K562 (cell line): ENCODE measurements around the gene AFAP1. TPM values are rescaled to one million over a fixed set of nuclear protein-coding genes. Genes with fewer than 3 reads are reported as not detected.

Experiments
- ATAC-seq: fragments of 200-7000 bp; cut with Tn5 transposase; 3 replicates; pipeline ENCODE4 v1.9.1; 2020; ENCODE audit warnings: moderate library complexity
- BruUV-seq: library from RNA; stranded (reverse); fragments of 400-500 nt; replicated peaks from 2 replicates; lab custom pipeline; 2021; lab: Mats Ljungman, UMichigan
- CTCF ChIA-PET: fragments of 300-600 bp; formaldehyde crosslinking; extraction: SDS; loops from one replicate; lab custom pipeline; 2021; ENCODE audit warnings: low intra/inter-chr PET ratio; lab: Yijun Ruan, JAX
- POLR2A ChIA-PET: fragments of 300-600, 350-650 bp; sonication (Branson Sonifier 250); formaldehyde crosslinking; extraction: SDS; loops from one replicate; lab custom pipeline; 2021; ENCODE audit warnings: antibody characterized with exemption, inconsistent platforms; lab: Yijun Ruan, JAX
- DNase-seq, 4 experiments: peaks; one replicate each; pipeline versions ENCODE4 v3.0.0 to v3.0.0-alpha.2; 2011 to 2018; ENCODE audit warnings: low spot score in 3 of 4, mixed read lengths in 3 of 4; ENCODE audit errors: extremely low read depth in 1 of 4
- FAIRE-seq: peaks from 2 replicates; lab custom pipeline; 2011; peaks lifted over from hg19 to GRCh38; lab: Jason Lieb, UNC
- H2AFZ ChIP-seq: 2 replicates; pipeline ENCODE4 v1.6.0; 2011; ENCODE audit warnings: low read depth, low read length, control low read depth, inconsistent platforms
- H3K27ac ChIP-seq: fragments of 200-600 bp; 3 replicates; pipeline ENCODE4 v1.8.0; 2011; ENCODE audit warnings: low read depth, mild to moderate bottlenecking, control low read depth, inconsistent platforms, low read length, moderate library complexity, mixed read lengths; ENCODE audit errors: extremely low read depth
- H3K27me3 ChIP-seq, 2 experiments: fragments of 300-600 bp in 1 of 2; 2 replicates in 1 of 2; 3 replicates in 1 of 2; pipeline versions ENCODE4 v1.6.0 to v1.8.0; 2011; ENCODE audit warnings: inconsistent platforms in 2 of 2, low read length in 2 of 2, mild to moderate bottlenecking in 1 of 2, mixed read lengths in 1 of 2, moderate library complexity in 1 of 2; ENCODE audit not compliant: control insufficient read depth in 2 of 2, insufficient read depth in 2 of 2
- H3K36me3 ChIP-seq: fragments of 300-600 bp; 3 replicates; pipeline ENCODE4 v1.8.0; 2011; ENCODE audit warnings: mild to moderate bottlenecking, low read length, inconsistent platforms; ENCODE audit not compliant: control insufficient read depth, insufficient read depth
- H3K4me1 ChIP-seq, 2 experiments: fragments of 200-600 bp in 1 of 2; replicated peaks in 1 of 2; 2 replicates in 1 of 2; 3 replicates in 1 of 2; pipeline versions ENCODE4 v1.5.1 to v1.8.0; 2011; ENCODE audit warnings: inconsistent platforms in 2 of 2, low read length in 2 of 2, mild to moderate bottlenecking in 1 of 2, mixed read lengths in 1 of 2, moderate library complexity in 1 of 2; ENCODE audit not compliant: control insufficient read depth in 2 of 2, insufficient read depth in 2 of 2
- H3K4me2 ChIP-seq: 2 replicates; pipeline ENCODE4 v1.6.1; 2011; ENCODE audit warnings: low read length, control low read depth, inconsistent platforms, mixed read lengths; ENCODE audit not compliant: insufficient read depth
- H3K4me3 ChIP-seq: fragments of 200-600 bp; sonication (generic), shearing (Covaris generic); 2 replicates; pipeline ENCODE4 v1.5.1; 2016; ENCODE audit warnings: control low read depth, inconsistent platforms
- H3K79me2 ChIP-seq: fragments of 200-600 bp; 3 replicates; pipeline ENCODE4 v1.8.0; 2011; ENCODE audit warnings: low read length, inconsistent platforms; ENCODE audit not compliant: control insufficient read depth, insufficient read depth
- H3K9ac ChIP-seq, 2 experiments: 2 replicates each; pipeline versions ENCODE4 v1.6.0 to v1.6.1; 2011; ENCODE audit warnings: low read depth in 2 of 2, low read length in 2 of 2, control low read depth in 1 of 2, inconsistent platforms in 1 of 2, mild to moderate bottlenecking in 1 of 2, mixed read lengths in 1 of 2; ENCODE audit not compliant: insufficient read depth in 1 of 2
- H3K9me1 ChIP-seq: one replicate; pipeline ENCODE4 v1.6.0; 2011; ENCODE audit warnings: inconsistent platforms, mild to moderate bottlenecking, low read length, moderate library complexity; ENCODE audit not compliant: control insufficient read depth, insufficient read depth
- H3K9me3 ChIP-seq: replicated peaks from 2 replicates; pipeline ENCODE4 v1.5.1; 2011; ENCODE audit warnings: low read depth, low read length, inconsistent platforms; ENCODE audit not compliant: control insufficient read depth, insufficient read depth
- H4K20me1 ChIP-seq: replicated peaks from 2 replicates; pipeline ENCODE4 v1.6.1; 2011; ENCODE audit warnings: low read length, inconsistent platforms, mixed read lengths; ENCODE audit not compliant: control insufficient read depth, insufficient read depth
- EHMT2 ChIP-seq: fragments of 450-650 bp; IDR thresholded peaks from 2 replicates; pipeline ENCODE4 v1.6.1; 2018; ENCODE audit warnings: antibody characterized with exemption
- KLF13 ChIP-seq: fragments of 450-650 bp; IDR thresholded peaks from 2 replicates; pipeline ENCODE4 v1.6.1; 2016; ENCODE audit warnings: missing genetic modification characterization, low read depth, mild to moderate bottlenecking, missing compliant biosample characterization, moderate library complexity, borderline replicate concordance
- POLR2AphosphoS5 ChIP-seq: IDR thresholded peaks from 2 replicates; pipeline ENCODE4 v1.6.1; 2011; ENCODE audit warnings: mild to moderate bottlenecking, low read depth, low read length, moderate library complexity; ENCODE audit not compliant: control insufficient read depth, insufficient read depth
- STAT5A ChIP-seq: IDR thresholded peaks from 2 replicates; pipeline ENCODE4 v1.6.1; 2012; ENCODE audit warnings: low read length, inconsistent platforms, borderline replicate concordance
- WGBS: fragments of 100-300 bp; shearing (Covaris generic); methylation state at CpG from one replicate; pipeline ENCODE4 v1.1.6; 2016; ENCODE audit warnings: low coverage, mixed read lengths; ENCODE audit not compliant: insufficient coverage; ENCODE audit errors: missing lambda C conversion rate; 5-methylcytosine and 5-hydroxymethylcytosine counted together
- in situ Hi-C: fragments of 300-500 bp; cut with MboI; formaldehyde crosslinking; loops from 4 replicates; pipeline ENCODE4 v1.15.0; 2018; ENCODE audit warnings: inconsistent platforms, mixed read lengths
- intact Hi-C: fragments of 100-400 bp; cut with micrococcal nuclease; formaldehyde crosslinking; loops from 2 replicates; pipeline ENCODE4 v1.14.2; 2022
- polyA plus RNA-seq, 8 experiments: library from polyadenylated mRNA; depleted of rRNA in 4 of 8; stranded (reverse) in 5 of 8; unstranded in 3 of 8; fragments of >200 nt; fragmentation: Nextera tagmentation in 2 of 8; fragmentation: Illumina TruSeq in 1 of 8; extraction: Ambion mirVana in 2 of 8; extraction: Trizol in 1 of 8; gene quantifications; 2 replicates each; pipeline versions ENCODE4 v1.2.1 to v1.2.3, GENCODE V29; 2011 to 2014; ENCODE audit warnings: inconsistent platforms in 1 of 8, missing spikeins in 1 of 8
- total RNA-seq, 7 experiments: library from RNA; depleted of rRNA in 6 of 7; stranded (reverse); fragments of >200 nt in 6 of 7; fragmentation: Illumina TruSeq in 2 of 7; extraction: Trizol in 2 of 7; gene quantifications; 2 replicates each; pipeline versions ENCODE4 v1.2.1 to v1.2.3, GENCODE V29; 2011 to 2021; ENCODE audit warnings: low replicate concordance in 1 of 7

The AFAP1 gene
- total and polyA plus RNA-seq, 9 of the 15 experiments (the other 6 are each of a cell fraction or from before 2014, with no cell fraction given): 0.07 to 0.42 (median 0.12) TPM; not detected in 1

GRCh38 chr4:7717161-7717560 lies 222.5 kb downstream of the AFAP1 start (continued):
- TF ChIP-seq STAT5A (no peak), KLF13 (tag) (no peak)
- TF ChIP-seq, all 486 proteins: peak for 0

- BruUV-seq: no TSS peak
- H3K27me3 ChIP-seq: peaks cover 17 to 50% of the 10 kb centered on the region in 2 experiments
- H3K9me3 ChIP-seq: no peaks in the 10 kb centered on the region
- intact Hi-C loops (loop anchor here (5.0 kb wide), 1 partner anchor 519 kb away; no protein-coding TSS in a partner anchor), in situ Hi-C loops (no loop called here)
- ChIA-PET CTCF (no interaction called here), POLR2A (interaction anchor here (0.9 kb wide), 1 partner anchor 19 kb away, joined by 3 read pairs; no protein-coding TSS in a partner anchor)
- ATAC-seq: no peak
- no peak overlapping the region for H3K4me3 ChIP-seq
- H4K20me1 ChIP-seq: peaks cover 10% of the 10 kb centered on the region
- H3K27ac ChIP-seq: no peak overlapping the region
- H3K79me2 ChIP-seq: no peaks in the 10 kb centered on the region
- H3K4me1 ChIP-seq: peaks cover 0 to 12% of the 10 kb centered on the region in 2 experiments; a peak in 1 of 5 replicates
- FAIRE-seq: no peak
- H2AFZ ChIP-seq: no peak overlapping the region
- no peak overlapping the region for H3K4me2 ChIP-seq
- 1% methylated on average over 6 of the region's 6 CpGs for WGBS
- no peak for DNase-seq
- peaks cover 2% of the 10 kb centered on the region for H3K9me1 ChIP-seq
- no peaks in the 10 kb centered on the region for H3K36me3 ChIP-seq
- no peak overlapping the region for H3K9ac ChIP-seq
- TF ChIP-seq POLR2AphosphoS5 (no peak), EHMT2 (0 out of 2 replicates have a peak, but pooled peaks have one; percentile 49)
These were observed 223.5 kb downstream of the AFAP1 start for GRCh38 chr4:7716010-7716721.
